ENCODE measurements around the gene SLC37A2. TPM values are rescaled to one million over a fixed set of nuclear protein-coding genes. Genes with fewer than 3 reads are reported as not detected.

SLC37A2 gene
- total RNA-seq, 1 experiment from 2014 or later, result 0.23 TPM

GRCh38 chr11:125070699-125071254 is 7.7 kb downstream of the SLC37A2 start:
- peaks cover 4% of the 10 kb centered on the region; the same call in 1 of the 2 replicates for H3K27me3 ChIP-seq (ENCODE audit: control insufficient read depth, insufficient read depth, low read length)
- H3K4me3 ChIP-seq (ENCODE audit: low read depth in 2 of 2, low read length in 2 of 2), result no peak overlapping the region
- no peak for ATAC-seq
- H3K9me3 ChIP-seq (ENCODE audit: control insufficient read depth, insufficient read depth, low read depth, low read length), result no peaks in the 10 kb centered on the region
- ChIA-PET POLR2A (no interaction called here), CTCF (no interaction called here)
- intact Hi-C loops (cut with micrococcal nuclease; ENCODE audit: unreplicated experiment) (no loop called here), in situ Hi-C loops (cut with HindIII; ENCODE audit: low pct_unique_long_range_greater_than_20kb, low sequenced_read_pairs) (no loop called here)
- TF ChIP-seq SIN3A (IDR thresholded peaks at IDR 0.05; ENCODE audit: borderline replicate concordance, insufficient read depth, low read depth, low read length) (no peak), POLR2AphosphoS5 (IDR thresholded peaks at IDR 0.05; ENCODE audit: low read depth, low read length) (no peak), TCF7L2 (IDR thresholded peaks at IDR 0.05; ENCODE audit: low read depth, low read length) (no peak)
- TF ChIP-seq, protein P1, sequence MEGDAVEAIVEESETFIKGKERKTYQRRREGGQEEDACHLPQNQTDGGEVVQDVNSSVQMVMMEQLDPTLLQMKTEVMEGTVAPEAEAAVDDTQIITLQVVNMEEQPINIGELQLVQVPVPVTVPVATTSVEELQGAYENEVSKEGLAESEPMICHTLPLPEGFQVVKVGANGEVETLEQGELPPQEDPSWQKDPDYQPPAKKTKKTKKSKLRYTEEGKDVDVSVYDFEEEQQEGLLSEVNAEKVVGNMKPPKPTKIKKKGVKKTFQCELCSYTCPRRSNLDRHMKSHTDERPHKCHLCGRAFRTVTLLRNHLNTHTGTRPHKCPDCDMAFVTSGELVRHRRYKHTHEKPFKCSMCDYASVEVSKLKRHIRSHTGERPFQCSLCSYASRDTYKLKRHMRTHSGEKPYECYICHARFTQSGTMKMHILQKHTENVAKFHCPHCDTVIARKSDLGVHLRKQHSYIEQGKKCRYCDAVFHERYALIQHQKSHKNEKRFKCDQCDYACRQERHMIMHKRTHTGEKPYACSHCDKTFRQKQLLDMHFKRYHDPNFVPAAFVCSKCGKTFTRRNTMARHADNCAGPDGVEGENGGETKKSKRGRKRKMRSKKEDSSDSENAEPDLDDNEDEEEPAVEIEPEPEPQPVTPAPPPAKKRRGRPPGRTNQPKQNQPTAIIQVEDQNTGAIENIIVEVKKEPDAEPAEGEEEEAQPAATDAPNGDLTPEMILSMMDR (IDR thresholded peaks at IDR 0.05), result no peak
- TF ChIP-seq, protein P2, sequence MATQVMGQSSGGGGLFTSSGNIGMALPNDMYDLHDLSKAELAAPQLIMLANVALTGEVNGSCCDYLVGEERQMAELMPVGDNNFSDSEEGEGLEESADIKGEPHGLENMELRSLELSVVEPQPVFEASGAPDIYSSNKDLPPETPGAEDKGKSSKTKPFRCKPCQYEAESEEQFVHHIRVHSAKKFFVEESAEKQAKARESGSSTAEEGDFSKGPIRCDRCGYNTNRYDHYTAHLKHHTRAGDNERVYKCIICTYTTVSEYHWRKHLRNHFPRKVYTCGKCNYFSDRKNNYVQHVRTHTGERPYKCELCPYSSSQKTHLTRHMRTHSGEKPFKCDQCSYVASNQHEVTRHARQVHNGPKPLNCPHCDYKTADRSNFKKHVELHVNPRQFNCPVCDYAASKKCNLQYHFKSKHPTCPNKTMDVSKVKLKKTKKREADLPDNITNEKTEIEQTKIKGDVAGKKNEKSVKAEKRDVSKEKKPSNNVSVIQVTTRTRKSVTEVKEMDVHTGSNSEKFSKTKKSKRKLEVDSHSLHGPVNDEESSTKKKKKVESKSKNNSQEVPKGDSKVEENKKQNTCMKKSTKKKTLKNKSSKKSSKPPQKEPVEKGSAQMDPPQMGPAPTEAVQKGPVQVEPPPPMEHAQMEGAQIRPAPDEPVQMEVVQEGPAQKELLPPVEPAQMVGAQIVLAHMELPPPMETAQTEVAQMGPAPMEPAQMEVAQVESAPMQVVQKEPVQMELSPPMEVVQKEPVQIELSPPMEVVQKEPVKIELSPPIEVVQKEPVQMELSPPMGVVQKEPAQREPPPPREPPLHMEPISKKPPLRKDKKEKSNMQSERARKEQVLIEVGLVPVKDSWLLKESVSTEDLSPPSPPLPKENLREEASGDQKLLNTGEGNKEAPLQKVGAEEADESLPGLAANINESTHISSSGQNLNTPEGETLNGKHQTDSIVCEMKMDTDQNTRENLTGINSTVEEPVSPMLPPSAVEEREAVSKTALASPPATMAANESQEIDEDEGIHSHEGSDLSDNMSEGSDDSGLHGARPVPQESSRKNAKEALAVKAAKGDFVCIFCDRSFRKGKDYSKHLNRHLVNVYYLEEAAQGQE (IDR thresholded peaks at IDR 0.05; ENCODE audit: insufficient read depth in 1 of 2, low read depth in 2 of 2, low read length in 1 of 2), result no peak
- H3K27ac ChIP-seq (ENCODE audit: low read length), result no peak overlapping the region
- no peak for DNase-seq (ENCODE audit: low read depth, low spot score)
- H3K36me3 ChIP-seq (ENCODE audit: control insufficient read depth, insufficient read depth, low read length), result no peaks in the 10 kb centered on the region
- H3K4me1 ChIP-seq (ENCODE audit: control insufficient read depth, insufficient read depth, low read length), result no peaks in the 10 kb centered on the region
- BruUV-seq (replicated peaks), result no TSS peak

GRCh38 chr11:125071435-125071834 is 8.3 kb downstream of the SLC37A2 start:
- H3K9me3 ChIP-seq (ENCODE audit: control insufficient read depth, insufficient read depth, low read depth, low read length), result no peaks in the 10 kb centered on the region
- BruUV-seq (replicated peaks), result no TSS peak
- DNase-seq (ENCODE audit: low read depth, low spot score) (no peak), ATAC-seq (no peak)
- POLR2A ChIA-PET, result no interaction called here
- in situ Hi-C loops (cut with HindIII; ENCODE audit: low pct_unique_long_range_greater_than_20kb, low sequenced_read_pairs) (no loop called here), intact Hi-C loops (cut with micrococcal nuclease; ENCODE audit: unreplicated experiment) (no loop called here)
- no peak overlapping the region for H3K27ac ChIP-seq (ENCODE audit: low read length)
- no peak overlapping the region for H3K4me3 ChIP-seq (ENCODE audit: low read depth in 2 of 2, low read length in 2 of 2)
- CTCF ChIA-PET, result no interaction called here
- no peak for TF ChIP-seq TCF7L2 (IDR thresholded peaks at IDR 0.05; ENCODE audit: low read depth, low read length)
- no peaks in the 10 kb centered on the region for H3K4me1 ChIP-seq (ENCODE audit: control insufficient read depth, insufficient read depth, low read length)
- H3K27me3 ChIP-seq (ENCODE audit: control insufficient read depth, insufficient read depth, low read length), result peaks cover 3% of the 10 kb centered on the region; the same call in 1 of the 2 replicates
- no peaks in the 10 kb centered on the region for H3K36me3 ChIP-seq (ENCODE audit: control insufficient read depth, insufficient read depth, low read length)

DNA sequence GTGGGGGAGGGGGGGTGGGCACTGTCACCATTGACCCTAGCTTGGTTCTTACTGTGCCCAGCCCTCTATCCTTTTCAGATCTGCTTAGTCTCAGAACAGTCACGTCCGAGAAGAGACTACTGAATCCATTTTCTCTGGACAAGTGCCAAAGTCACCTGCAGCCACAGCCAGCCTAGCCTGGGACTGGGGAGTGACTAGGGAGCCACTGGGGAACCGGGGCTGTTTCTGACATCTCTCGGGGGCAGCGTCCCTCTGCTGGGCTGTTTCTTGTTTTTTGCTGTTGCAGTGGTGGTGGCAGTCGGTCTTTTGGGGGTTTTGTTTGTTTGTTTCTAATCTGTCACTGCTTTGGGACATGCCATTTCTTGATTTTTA is 8.7 kb downstream of the SLC37A2 start:
- no peaks in the 10 kb centered on the region for H3K9me3 ChIP-seq (ENCODE audit: control insufficient read depth, insufficient read depth, low read depth, low read length)
- no peaks in the 10 kb centered on the region for H3K4me1 ChIP-seq (ENCODE audit: control insufficient read depth, insufficient read depth, low read length)
- peaks cover 3% of the 10 kb centered on the region; the same call in 1 of the 2 replicates for H3K27me3 ChIP-seq (ENCODE audit: control insufficient read depth, insufficient read depth, low read length)
- CTCF ChIA-PET, result no interaction called here
- POLR2A ChIA-PET, result no interaction called here
- no peak for DNase-seq (ENCODE audit: low read depth, low spot score)
- no TSS peak for BruUV-seq (replicated peaks)
- in situ Hi-C loops (cut with HindIII; ENCODE audit: low pct_unique_long_range_greater_than_20kb, low sequenced_read_pairs) (no loop called here), intact Hi-C loops (cut with micrococcal nuclease; ENCODE audit: unreplicated experiment) (no loop called here)
- TF ChIP-seq, protein P2 (IDR thresholded peaks at IDR 0.05; ENCODE audit: insufficient read depth in 1 of 2, low read depth in 2 of 2, low read length in 1 of 2), result no peak
- TF ChIP-seq, protein P1 (IDR thresholded peaks at IDR 0.05), result no peak
- TF ChIP-seq POLR2AphosphoS5 (IDR thresholded peaks at IDR 0.05; ENCODE audit: low read depth, low read length) (no peak), SIN3A (IDR thresholded peaks at IDR 0.05; ENCODE audit: borderline replicate concordance, insufficient read depth, low read depth, low read length) (no peak), TCF7L2 (IDR thresholded peaks at IDR 0.05; ENCODE audit: low read depth, low read length) (no peak)
- ATAC-seq, result no peak
- H3K36me3 ChIP-seq (ENCODE audit: control insufficient read depth, insufficient read depth, low read length), result no peaks in the 10 kb centered on the region
- no peak overlapping the region for H3K4me3 ChIP-seq (ENCODE audit: low read depth in 2 of 2, low read length in 2 of 2)
- H3K27ac ChIP-seq (ENCODE audit: low read length), result no peak overlapping the region

Data from Panc1 (cell line).